ENCODE measurements around the gene MGST2. TPM values are rescaled to one million over a fixed set of nuclear protein-coding genes. Genes with fewer than 3 reads are reported as not detected.

Gene MGST2
- total RNA-seq, 2 donors from 2014 or later, result 23.4 to 44.1 TPM

- peak overlapping the region; percentile 48 to 78 (median 77) for H3K27ac ChIP-seq
- H3K4me1 ChIP-seq, result peaks cover 42% of the 10 kb centered on the region
- H3K9me3 ChIP-seq, result no peaks in the 10 kb centered on the region
- 69 to 84% methylated on average over 3 to 4 of the region's 4 CpGs for WGBS, 2 donors
- no peaks in the 10 kb centered on the region for H3K27me3 ChIP-seq
- peak in 1 of 4 donors; percentile 56 for DNase-seq
- intact Hi-C loops (cut with DNase I), result no loop called here
- no peak overlapping the region for H3K4me3 ChIP-seq
- no peaks in the 10 kb centered on the region for H3K36me3 ChIP-seq (replicated peaks in 1 of 2; ENCODE audit: insufficient read depth in 1 of 2, low read depth in 2 of 2)
- no peak for TF ChIP-seq POLR2A (IDR thresholded peaks at IDR 0.05)
- ATAC-seq, result no peak
Observed at GRCh38 chr4:139728146-139728545, 62.5 kb downstream of the MGST2 start.

- Histone ChIP-seq H3K4me3 (no peak overlapping the region), H3K9me3 (no peaks in the 10 kb centered on the region), H3K27ac (peak overlapping the region; percentile 48 to 78 (median 77)), H3K4me1 (peaks cover 49% of the 10 kb centered on the region), H3K36me3 (replicated peaks in 1 of 2; ENCODE audit: insufficient read depth in 1 of 2, low read depth in 2 of 2) (no peaks in the 10 kb centered on the region), H3K27me3 (no peaks in the 10 kb centered on the region)
- TF ChIP-seq CTCF (IDR thresholded peaks at IDR 0.05) (no peak), POLR2A (IDR thresholded peaks at IDR 0.05) (peak in 1 of 3 donors; percentile 16)
- 21 to 22% methylated on average over 3 of the region's 3 CpGs for WGBS, 2 donors
- DNase-seq (peak; percentile 77 to 92 (median 82)), ATAC-seq (peak; percentile 98)
- intact Hi-C loops (cut with DNase I), result no loop called here
Observed at GRCh38 chr4:139728840-139729239, 63.2 kb downstream of the MGST2 start.

- peak in 1 of 4 donors; percentile 15 for DNase-seq
- no peaks in the 10 kb centered on the region for H3K36me3 ChIP-seq (replicated peaks in 1 of 2; ENCODE audit: insufficient read depth in 1 of 2, low read depth in 2 of 2)
- H3K27me3 ChIP-seq, result no peaks in the 10 kb centered on the region
- peaks cover 65% of the 10 kb centered on the region for H3K4me1 ChIP-seq
- no peaks in the 10 kb centered on the region for H3K9me3 ChIP-seq
- TF ChIP-seq CTCF (IDR thresholded peaks at IDR 0.05) (no peak), POLR2A (IDR thresholded peaks at IDR 0.05) (no peak)
- intact Hi-C loops (cut with DNase I), result no loop called here
- peak overlapping the region in 3 of 4 donors; percentile 60 to 76 (median 65) for H3K27ac ChIP-seq
- H3K4me3 ChIP-seq, result no peak overlapping the region
- 36 to 41% methylated on average over 4 of the region's 4 CpGs for WGBS, 2 donors
- no peak for ATAC-seq
Observed at GRCh38 chr4:139732991-139733570, 67.5 kb downstream of the MGST2 start.

- Histone ChIP-seq H3K9me3 (no peaks in the 10 kb centered on the region), H3K27ac (peak overlapping the region; percentile 47 to 76 (median 62)), H3K36me3 (replicated peaks in 1 of 2; ENCODE audit: insufficient read depth in 1 of 2, low read depth in 2 of 2) (no peaks in the 10 kb centered on the region), H3K4me3 (no peak overlapping the region), H3K4me1 (peaks cover 52% of the 10 kb centered on the region), H3K27me3 (no peaks in the 10 kb centered on the region)
- TF ChIP-seq POLR2A (IDR thresholded peaks at IDR 0.05), result peak in 1 of 3 donors; percentile 39
- no peak for TF ChIP-seq CTCF (IDR thresholded peaks at IDR 0.05)
- DNase-seq (peak in 3 of 4 donors; percentile 32 to 62 (median 39)), ATAC-seq (peak; percentile 24)
- 6 to 10% methylated on average over 14 of the region's 14 CpGs for WGBS, 2 donors
- intact Hi-C loops (cut with DNase I), result no loop called here
Observed at GRCh38 chr4:139734201-139734874, 68.7 kb downstream of the MGST2 start.

GRCh38 chr4:139734875-139735380 is 69.3 kb downstream of the MGST2 start:
- ATAC-seq, result peak; percentile 95
- DNase-seq, result peak; percentile 89 to 93 (median 92)
- Histone ChIP-seq H3K27me3 (no peaks in the 10 kb centered on the region), H3K36me3 (replicated peaks in 1 of 2; ENCODE audit: insufficient read depth in 1 of 2, low read depth in 2 of 2) (no peaks in the 10 kb centered on the region), H3K27ac (peak overlapping the region; percentile 47 to 76 (median 62)), H3K4me1 (peaks cover 48% of the 10 kb centered on the region), H3K9me3 (no peaks in the 10 kb centered on the region), H3K4me3 (no peak overlapping the region)
- peak; percentile 59 to 83 (median 79) for TF ChIP-seq CTCF (IDR thresholded peaks at IDR 0.05)
- TF ChIP-seq POLR2A (IDR thresholded peaks at IDR 0.05), result peak in 2 of 3 donors; percentile 23 to 40
- intact Hi-C loops (cut with DNase I), result no loop called here
- 0% methylated on average over 15 to 42 of the region's 42 CpGs for WGBS, 2 donors

All from body of pancreas (tissue), 4 donors.